Measurements from ENCODE around the gene SMIM31. TPM values are rescaled to one million over a fixed set of nuclear protein-coding genes. Genes with fewer than 3 reads are reported as not detected.

The SMIM31 gene
- total and polyA plus RNA-seq, 4 donors: 5.5 TPM; not detected in 3

DNA sequence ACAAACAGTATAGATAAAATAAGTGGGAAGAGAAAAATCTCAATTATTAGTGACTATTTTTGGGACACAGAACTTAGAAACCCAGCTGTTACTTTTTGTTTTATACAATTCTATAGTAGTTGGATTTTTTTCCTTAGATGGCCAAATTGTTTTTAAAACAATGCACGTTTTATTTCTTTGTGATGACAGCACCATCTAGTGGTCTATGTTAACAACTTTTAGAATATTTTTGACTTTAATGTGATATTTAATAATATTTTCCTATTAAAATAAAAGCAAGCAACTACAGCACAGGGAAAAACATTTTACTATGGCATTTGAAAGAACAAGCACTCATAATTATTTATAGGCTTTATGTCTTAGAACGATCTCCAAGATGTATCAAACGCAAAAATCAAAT lies 5.6 kb upstream of the SMIM31 start:
- intact Hi-C loops (cut with DNase I): loop anchor here (5.0 to 10.0 kb wide), 2 partner anchors 1194 to 1196 kb away; no protein-coding TSS in a partner anchor
- Histone ChIP-seq H3K4me1 (ENCODE audit: control insufficient read depth in 1 of 2, insufficient read depth in 2 of 2, low read length in 2 of 2) (no peaks in the 10 kb centered on the region), H3K27me3 (ENCODE audit: control insufficient read depth in 1 of 2, insufficient read depth in 2 of 2, low read length in 1 of 2) (no peaks in the 10 kb centered on the region), H3K9me3 (ENCODE audit: control insufficient read depth, low read length) (no peaks in the 10 kb centered on the region), H3K4me3 (ENCODE audit: low read length in 2 of 2) (no peak overlapping the region), H3K27ac (ENCODE audit: low read depth in 1 of 2, low read length in 2 of 2) (no peak overlapping the region), H3K36me3 (ENCODE audit: control insufficient read depth in 1 of 2, insufficient read depth in 2 of 2, low read length in 1 of 2) (no peaks in the 10 kb centered on the region)
- ATAC-seq (ENCODE audit: low FRiP score): no peak
- no peak for DNase-seq
- 42 to 46% methylated on average over 3 of the region's 3 CpGs for WGBS, 2 donors

DNA sequence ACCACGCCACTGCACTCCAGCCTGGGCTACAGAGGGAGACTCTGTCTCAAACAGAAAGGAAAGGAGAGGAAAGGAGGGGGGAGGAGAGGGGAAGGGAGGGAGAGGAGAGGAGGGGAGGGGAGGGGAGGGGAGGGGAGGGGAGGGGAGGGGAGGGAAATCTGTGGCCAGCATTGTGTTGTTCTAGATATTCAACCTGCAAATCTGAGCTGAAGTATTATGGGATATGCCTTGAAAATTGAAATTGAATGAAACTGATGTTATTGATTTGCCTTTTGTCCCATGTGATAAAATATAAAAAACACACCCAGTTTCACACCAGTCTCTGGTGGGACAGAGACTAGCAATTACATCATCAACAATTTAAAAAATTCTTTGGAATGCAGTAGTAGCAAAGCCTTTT lies 1.5 kb downstream of the SMIM31 start:
- Histone ChIP-seq H3K4me1 (ENCODE audit: control insufficient read depth in 1 of 2, insufficient read depth in 2 of 2, low read length in 2 of 2) (no peaks in the 10 kb centered on the region), H3K9me3 (ENCODE audit: control insufficient read depth, low read length) (no peaks in the 10 kb centered on the region), H3K36me3 (ENCODE audit: control insufficient read depth in 1 of 2, insufficient read depth in 2 of 2, low read length in 1 of 2) (no peaks in the 10 kb centered on the region), H3K27ac (ENCODE audit: low read depth in 1 of 2, low read length in 2 of 2) (no peak overlapping the region), H3K4me3 (ENCODE audit: low read length in 2 of 2) (no peak overlapping the region), H3K27me3 (ENCODE audit: control insufficient read depth in 1 of 2, insufficient read depth in 2 of 2, low read length in 1 of 2) (no peaks in the 10 kb centered on the region)
- intact Hi-C loops (cut with DNase I): no loop called here
- 89% methylated on average over 1 of the region's 1 CpG; no CpG with 5 or more reads in 1 of the 2 donors for WGBS, 2 donors
- ATAC-seq (ENCODE audit: low FRiP score): no peak
- DNase-seq: no peak

DNA sequence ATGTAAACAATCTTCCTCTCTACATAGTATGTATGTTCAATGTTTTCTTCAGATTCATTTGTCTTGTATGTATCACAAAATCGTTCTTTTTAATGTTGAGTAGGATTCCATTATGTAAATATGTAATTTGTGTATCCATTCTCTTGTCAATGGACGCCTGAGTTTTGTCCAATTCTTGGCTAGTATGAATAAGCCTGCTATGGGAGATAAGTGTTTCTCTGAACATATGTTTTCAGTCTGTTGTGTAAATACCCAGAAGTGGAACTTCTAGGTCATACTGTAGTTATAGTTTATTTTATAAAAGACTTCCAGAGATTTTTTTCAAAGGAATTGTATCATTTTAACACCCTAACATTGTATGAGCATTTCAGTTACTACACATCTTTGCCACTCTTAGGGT lies 2.8 kb downstream of the SMIM31 start:
- Histone ChIP-seq H3K4me1 (ENCODE audit: control insufficient read depth in 1 of 2, insufficient read depth in 2 of 2, low read length in 2 of 2) (no peaks in the 10 kb centered on the region), H3K4me3 (ENCODE audit: low read length in 2 of 2) (no peak overlapping the region), H3K36me3 (ENCODE audit: control insufficient read depth in 1 of 2, insufficient read depth in 2 of 2, low read length in 1 of 2) (no peaks in the 10 kb centered on the region), H3K27ac (ENCODE audit: low read depth in 1 of 2, low read length in 2 of 2) (no peak overlapping the region), H3K27me3 (ENCODE audit: control insufficient read depth in 1 of 2, insufficient read depth in 2 of 2, low read length in 1 of 2) (no peaks in the 10 kb centered on the region), H3K9me3 (ENCODE audit: control insufficient read depth, low read length) (no peaks in the 10 kb centered on the region)
- no peak for ATAC-seq (ENCODE audit: low FRiP score)
- WGBS, 2 donors: 62 to 66% methylated on average over 2 of the region's 2 CpGs
- intact Hi-C loops (cut with DNase I): no loop called here
- no peak for DNase-seq

DNA sequence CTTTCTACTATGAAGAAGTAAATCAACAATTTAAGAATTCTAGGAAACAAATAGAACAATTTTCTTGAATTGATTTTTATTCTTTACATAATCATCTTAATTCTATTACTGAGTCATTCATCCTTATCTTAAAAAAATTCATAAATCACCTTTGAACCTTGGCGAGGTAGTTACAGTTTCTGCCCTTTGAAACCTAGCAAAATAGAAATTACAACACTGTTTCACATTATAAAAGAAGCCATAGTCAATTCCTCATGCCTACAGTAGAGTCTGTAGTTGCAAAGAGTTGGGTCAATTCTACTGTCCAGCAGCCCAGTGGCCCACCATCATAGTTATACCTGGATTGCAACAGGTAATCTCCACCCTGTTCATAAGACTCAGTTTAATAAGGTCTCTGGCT lies 7.3 kb downstream of the SMIM31 start:
- intact Hi-C loops (cut with DNase I): no loop called here
- WGBS, 2 donors: 66 to 67% methylated on average over 1 of the region's 1 CpG

DNA sequence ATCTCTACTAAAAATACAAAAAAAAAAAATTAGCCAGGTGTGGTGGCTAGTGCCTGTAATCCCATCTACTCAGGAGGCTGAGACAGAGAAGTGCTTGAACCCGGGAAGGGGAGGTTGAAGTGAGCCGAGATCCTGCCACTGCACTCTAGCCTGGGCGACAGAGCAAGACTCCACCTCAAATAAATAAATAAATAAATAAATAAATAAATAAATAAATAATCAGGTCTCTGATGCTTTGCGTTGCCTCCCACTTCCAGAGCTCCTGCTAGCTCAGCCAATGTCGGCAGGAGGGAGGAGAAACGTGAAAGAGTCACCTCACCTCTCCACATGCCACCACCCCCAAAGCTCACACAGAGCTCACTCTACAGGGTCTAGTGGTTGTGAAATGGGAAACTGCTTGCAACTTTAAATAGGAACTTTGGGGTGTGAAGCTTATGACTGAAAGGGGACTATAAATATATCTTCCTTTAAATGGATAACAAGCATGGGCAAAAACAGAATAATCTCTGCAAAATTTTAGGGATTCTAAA lies 7.9 kb downstream of the SMIM31 start:
- H3K36me3 ChIP-seq (ENCODE audit: control insufficient read depth in 1 of 2, insufficient read depth in 2 of 2, low read length in 1 of 2): no peaks in the 10 kb centered on the region
- no peaks in the 10 kb centered on the region for H3K27me3 ChIP-seq (ENCODE audit: control insufficient read depth in 1 of 2, insufficient read depth in 2 of 2, low read length in 1 of 2)
- DNase-seq (no peak), ATAC-seq (ENCODE audit: low FRiP score) (no peak)
- H3K4me3 ChIP-seq (ENCODE audit: low read length in 2 of 2): no peak overlapping the region
- H3K9me3 ChIP-seq (ENCODE audit: control insufficient read depth, low read length): no peaks in the 10 kb centered on the region
- intact Hi-C loops (cut with DNase I): no loop called here
- H3K4me1 ChIP-seq (ENCODE audit: control insufficient read depth in 1 of 2, insufficient read depth in 2 of 2, low read length in 2 of 2): no peaks in the 10 kb centered on the region
- no peak overlapping the region for H3K27ac ChIP-seq (ENCODE audit: low read depth in 1 of 2, low read length in 2 of 2)
- WGBS, 2 donors: 89 to 92% methylated on average over 6 of the region's 6 CpGs

More for the DNA sequence above, 7.3 kb downstream of the SMIM31 start:
- Histone ChIP-seq H3K4me1 (ENCODE audit: control insufficient read depth in 1 of 2, insufficient read depth in 2 of 2, low read length in 2 of 2) (no peaks in the 10 kb centered on the region), H3K27ac (ENCODE audit: low read depth in 1 of 2, low read length in 2 of 2) (no peak overlapping the region), H3K9me3 (ENCODE audit: control insufficient read depth, low read length) (no peaks in the 10 kb centered on the region), H3K27me3 (ENCODE audit: control insufficient read depth in 1 of 2, insufficient read depth in 2 of 2, low read length in 1 of 2) (no peaks in the 10 kb centered on the region), H3K36me3 (ENCODE audit: control insufficient read depth in 1 of 2, insufficient read depth in 2 of 2, low read length in 1 of 2) (no peaks in the 10 kb centered on the region), H3K4me3 (ENCODE audit: low read length in 2 of 2) (no peak overlapping the region)
- no peak for ATAC-seq (ENCODE audit: low FRiP score)
- DNase-seq: no peak

DNA sequence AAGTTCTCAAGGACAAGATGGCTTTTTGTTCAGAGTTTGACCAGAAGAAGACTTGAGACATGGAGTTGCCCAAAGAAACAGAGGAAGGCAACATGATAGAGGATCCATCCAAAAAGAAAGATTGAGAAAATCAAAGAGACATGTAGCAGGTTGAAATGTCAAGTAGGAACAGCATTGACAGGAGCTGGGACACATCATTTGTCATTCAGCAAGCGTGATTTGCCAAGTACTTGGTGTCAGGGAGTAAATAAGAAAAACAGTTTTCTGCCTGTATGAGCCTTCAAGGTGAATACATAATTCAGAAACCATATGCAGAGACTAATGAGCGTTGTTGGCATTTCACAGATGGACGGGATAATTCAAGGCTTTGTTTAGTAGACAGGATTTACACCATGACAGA lies 11.2 kb downstream of the SMIM31 start:
- Histone ChIP-seq H3K4me3 (ENCODE audit: low read length in 2 of 2) (no peak overlapping the region), H3K4me1 (ENCODE audit: control insufficient read depth in 1 of 2, insufficient read depth in 2 of 2, low read length in 2 of 2) (no peaks in the 10 kb centered on the region), H3K36me3 (ENCODE audit: control insufficient read depth in 1 of 2, insufficient read depth in 2 of 2, low read length in 1 of 2) (no peaks in the 10 kb centered on the region), H3K27me3 (ENCODE audit: control insufficient read depth in 1 of 2, insufficient read depth in 2 of 2, low read length in 1 of 2) (no peaks in the 10 kb centered on the region), H3K27ac (ENCODE audit: low read depth in 1 of 2, low read length in 2 of 2) (no peak overlapping the region), H3K9me3 (ENCODE audit: control insufficient read depth, low read length) (no peaks in the 10 kb centered on the region)
- DNase-seq (no peak), ATAC-seq (ENCODE audit: low FRiP score) (no peak)
- WGBS, 2 donors: 83 to 90% methylated on average over 3 of the region's 3 CpGs
- intact Hi-C loops (cut with DNase I): no loop called here

DNA sequence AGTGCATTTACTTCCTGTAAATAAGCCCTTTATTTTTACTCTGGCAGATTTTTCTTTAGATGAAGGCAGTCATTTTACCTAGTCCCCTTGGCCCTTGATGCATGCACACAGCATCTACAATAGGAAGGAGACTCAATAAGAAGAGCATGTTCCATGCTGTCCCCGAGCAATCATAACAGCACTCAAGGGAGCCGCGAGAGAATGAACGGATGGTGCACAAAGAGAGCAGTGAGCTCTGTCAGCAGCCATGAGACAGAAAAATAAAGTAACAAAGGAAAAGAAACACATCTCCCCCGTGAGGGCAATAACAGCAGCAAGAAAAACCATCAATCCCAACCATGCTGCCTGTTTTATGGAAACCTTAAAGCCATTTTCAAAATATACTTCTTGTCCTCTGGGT lies 11.9 kb downstream of the SMIM31 start:
- no peak overlapping the region for H3K27ac ChIP-seq (ENCODE audit: low read depth in 1 of 2, low read length in 2 of 2)
- no peaks in the 10 kb centered on the region for H3K36me3 ChIP-seq (ENCODE audit: control insufficient read depth in 1 of 2, insufficient read depth in 2 of 2, low read length in 1 of 2)
- 10 to 24% methylated on average over 5 of the region's 5 CpGs for WGBS, 2 donors
- ATAC-seq (ENCODE audit: low FRiP score) (no peak), DNase-seq (no peak)
- H3K9me3 ChIP-seq (ENCODE audit: control insufficient read depth, low read length): no peaks in the 10 kb centered on the region
- H3K4me1 ChIP-seq (ENCODE audit: control insufficient read depth in 1 of 2, insufficient read depth in 2 of 2, low read length in 2 of 2): no peaks in the 10 kb centered on the region
- intact Hi-C loops (cut with DNase I): no loop called here
- no peak overlapping the region for H3K4me3 ChIP-seq (ENCODE audit: low read length in 2 of 2)
- no peaks in the 10 kb centered on the region for H3K27me3 ChIP-seq (ENCODE audit: control insufficient read depth in 1 of 2, insufficient read depth in 2 of 2, low read length in 1 of 2)

DNA sequence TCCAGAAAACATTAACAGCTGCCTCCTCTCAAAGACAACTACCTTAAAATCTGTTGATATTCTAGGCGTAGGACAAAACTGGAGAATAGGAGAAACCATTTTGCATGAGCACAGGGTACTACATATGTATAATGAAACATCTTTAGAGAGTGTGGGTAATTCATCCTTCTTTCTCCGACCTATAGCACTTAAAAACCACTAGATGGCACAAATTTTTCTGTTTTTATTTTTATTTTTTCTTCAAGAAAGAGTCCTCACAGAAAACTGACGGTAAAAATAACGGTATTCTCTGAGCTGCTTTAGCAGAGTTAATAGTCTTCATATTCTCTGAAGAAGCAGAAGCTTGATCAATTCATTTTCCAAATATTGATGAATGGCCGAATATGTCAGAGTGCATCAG lies 14.6 kb downstream of the SMIM31 start:
- ATAC-seq (ENCODE audit: low FRiP score): no peak
- H3K4me1 ChIP-seq (ENCODE audit: control insufficient read depth in 1 of 2, insufficient read depth in 2 of 2, low read length in 2 of 2): no peaks in the 10 kb centered on the region

DNA sequence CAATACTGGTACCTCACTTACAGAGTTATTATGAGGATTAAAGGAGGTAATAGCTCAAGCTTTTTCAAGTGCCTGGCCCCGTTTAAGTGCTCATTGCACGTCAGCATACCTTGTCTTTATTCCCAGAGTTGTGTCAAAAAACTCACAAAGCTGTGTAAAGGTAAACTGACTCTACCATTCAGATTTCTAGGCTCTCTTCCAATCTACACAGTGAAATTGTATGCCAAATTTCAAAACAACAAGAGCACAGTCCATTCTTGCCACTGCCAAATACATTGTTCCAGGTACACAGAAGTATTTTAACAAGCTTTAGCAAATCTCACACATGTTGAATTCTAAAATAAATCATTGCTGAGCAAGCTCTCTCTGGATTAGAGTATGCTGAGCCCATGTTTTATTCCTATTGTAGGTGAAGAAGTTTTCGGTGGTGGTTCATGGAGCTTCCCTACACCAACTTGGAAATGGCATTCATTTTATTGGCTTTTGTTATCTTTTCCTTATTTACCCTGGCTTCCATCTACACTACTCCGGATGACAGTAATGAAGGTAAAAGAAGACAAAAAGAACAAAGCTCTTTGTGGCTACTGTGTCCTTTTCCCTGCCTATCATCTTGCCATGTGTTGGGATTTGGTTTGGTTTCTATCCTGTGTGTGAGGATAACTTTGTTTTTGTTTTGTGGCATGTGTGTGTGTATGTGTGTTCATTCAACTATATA lies 16.2 kb downstream of the SMIM31 start:
- ATAC-seq (ENCODE audit: low FRiP score): no peak
- DNase-seq: no peak
- WGBS, 2 donors: 45 to 49% methylated on average over 4 of the region's 4 CpGs
- no peaks in the 10 kb centered on the region for H3K9me3 ChIP-seq (ENCODE audit: control insufficient read depth, low read length)
- intact Hi-C loops (cut with DNase I): no loop called here
- no peaks in the 10 kb centered on the region for H3K4me1 ChIP-seq (ENCODE audit: control insufficient read depth in 1 of 2, insufficient read depth in 2 of 2, low read length in 2 of 2)
- no peak overlapping the region for H3K27ac ChIP-seq (ENCODE audit: low read depth in 1 of 2, low read length in 2 of 2)
- no peaks in the 10 kb centered on the region for H3K27me3 ChIP-seq (ENCODE audit: control insufficient read depth in 1 of 2, insufficient read depth in 2 of 2, low read length in 1 of 2)
- no peaks in the 10 kb centered on the region for H3K36me3 ChIP-seq (ENCODE audit: control insufficient read depth in 1 of 2, insufficient read depth in 2 of 2, low read length in 1 of 2)
- no peak overlapping the region for H3K4me3 ChIP-seq (ENCODE audit: low read length in 2 of 2)

More for the DNA sequence above, 14.6 kb downstream of the SMIM31 start:
- H3K4me3 ChIP-seq (ENCODE audit: low read length in 2 of 2): no peak overlapping the region
- DNase-seq: no peak
- no peaks in the 10 kb centered on the region for H3K36me3 ChIP-seq (ENCODE audit: control insufficient read depth in 1 of 2, insufficient read depth in 2 of 2, low read length in 1 of 2)
- no peaks in the 10 kb centered on the region for H3K27me3 ChIP-seq (ENCODE audit: control insufficient read depth in 1 of 2, insufficient read depth in 2 of 2, low read length in 1 of 2)
- H3K27ac ChIP-seq (ENCODE audit: low read depth in 1 of 2, low read length in 2 of 2): no peak overlapping the region
- WGBS, 2 donors: 44 to 45% methylated on average over 5 of the region's 5 CpGs
- H3K9me3 ChIP-seq (ENCODE audit: control insufficient read depth, low read length): no peaks in the 10 kb centered on the region
- intact Hi-C loops (cut with DNase I): no loop called here
